CD14-positive monocyte (primary cell): ENCODE data around the gene KREMEN1. TPM values are rescaled to one million over a fixed set of nuclear protein-coding genes. Genes with fewer than 3 reads are reported as not detected.

Experiments
- DNase-seq, 3 donors: peaks; one replicate each; pipeline ENCODE4 v3.0.0-alpha.2; 2011 to 2022
- H2AFZ ChIP-seq: 2 replicates; pipeline ENCODE4 v1.6.0; 2012; ENCODE audit warnings: mild to moderate bottlenecking, low read depth, low read length, inconsistent platforms; ENCODE audit not compliant: insufficient read depth, poor library complexity, severe bottlenecking
- H3K27ac ChIP-seq, 2 donors: 1 replicate in 1 of 2; 2 replicates in 1 of 2; pipeline ENCODE4 v1.5.1; 2012 to 2013; ENCODE audit warnings: low read length in 2 of 2, control low read depth in 1 of 2, inconsistent platforms in 1 of 2, low read depth in 1 of 2, mild to moderate bottlenecking in 1 of 2
- H3K27me3 ChIP-seq, 2 donors: one replicate each; pipeline versions ENCODE4 v1.6.0 to v1.6.1; 2011 to 2013; ENCODE audit warnings: low read length in 2 of 2; ENCODE audit not compliant: control insufficient read depth in 2 of 2, insufficient read depth in 2 of 2
- H3K36me3 ChIP-seq, 2 donors: replicated peaks in 1 of 2; 1 replicate in 1 of 2; 2 replicates in 1 of 2; pipeline versions ENCODE4 v1.5.1 to v1.6.1; 2012 to 2013; ENCODE audit warnings: low read length in 2 of 2, control low read depth in 1 of 2, inconsistent platforms in 1 of 2, mild to moderate bottlenecking in 1 of 2; ENCODE audit not compliant: insufficient read depth in 2 of 2, control insufficient read depth in 1 of 2
- H3K4me1 ChIP-seq, 2 donors: 1 replicate in 1 of 2; 2 replicates in 1 of 2; pipeline versions ENCODE4 v1.5.1 to v1.6.1; 2012 to 2013; ENCODE audit warnings: low read length in 2 of 2, control low read depth in 1 of 2, inconsistent platforms in 1 of 2, mild to moderate bottlenecking in 1 of 2, moderate library complexity in 1 of 2; ENCODE audit not compliant: insufficient read depth in 2 of 2, control insufficient read depth in 1 of 2
- H3K4me2 ChIP-seq: replicated peaks from 2 replicates; pipeline ENCODE3; 2012; ENCODE audit warnings: low read length, moderate library complexity, mild to moderate bottlenecking; ENCODE audit not compliant: poor library complexity, severe bottlenecking; ENCODE audit errors: extremely low read depth
- H3K4me3 ChIP-seq, 3 experiments: fragments of 200-600 bp in 1 of 3; sonication (generic) in 1 of 3; replicated peaks in 1 of 3; 1 replicate in 2 of 3; 2 replicates in 1 of 3; pipeline ENCODE4 v1.5.1; 2011 to 2013; ENCODE audit warnings: low read length in 3 of 3, mild to moderate bottlenecking in 3 of 3, control low read depth in 2 of 3, low read depth in 2 of 3, inconsistent platforms in 1 of 3, moderate library complexity in 1 of 3
- H3K79me2 ChIP-seq: 2 replicates; pipeline ENCODE4 v1.6.0; 2012; ENCODE audit warnings: mild to moderate bottlenecking, control low read depth, inconsistent platforms, low read length, moderate library complexity; ENCODE audit not compliant: insufficient read depth
- H3K9ac ChIP-seq: 2 replicates; pipeline ENCODE4 v1.6.0; 2017; ENCODE audit warnings: low read length, mild to moderate bottlenecking; ENCODE audit not compliant: insufficient read depth, poor library complexity, severe bottlenecking
- H3K9me3 ChIP-seq, 2 donors: replicated peaks in 1 of 2; 1 replicate in 1 of 2; 2 replicates in 1 of 2; pipeline versions ENCODE4 v1.5.1 to v1.6.1; 2012 to 2013; ENCODE audit warnings: low read length in 2 of 2, control low read depth in 1 of 2; ENCODE audit not compliant: control insufficient read depth in 1 of 2, insufficient read depth in 1 of 2
- H4K20me1 ChIP-seq: 2 replicates; pipeline ENCODE4 v1.6.0; 2012; ENCODE audit warnings: mild to moderate bottlenecking, low read length, control low read depth, moderate library complexity; ENCODE audit not compliant: insufficient read depth
- H3K27ac Mint-ChIP-seq, 7 donors: one replicate each; pipeline ENCODE4 v1.8.0; 2020; ENCODE audit warnings: mild to moderate bottlenecking in 7 of 7, mixed read lengths in 7 of 7, moderate library complexity in 6 of 7, inconsistent platforms in 2 of 7
- H3K27me3 Mint-ChIP-seq, 3 donors: one replicate each; pipeline ENCODE4 v1.8.0; 2021 to 2022; ENCODE audit warnings: low read depth in 3 of 3, mild to moderate bottlenecking in 3 of 3, mixed read lengths in 3 of 3, moderate library complexity in 3 of 3, inconsistent platforms in 1 of 3
- H3K36me3 Mint-ChIP-seq, 2 donors: one replicate each; pipeline ENCODE4 v1.8.0; 2020; ENCODE audit warnings: mixed read lengths in 2 of 2, inconsistent platforms in 1 of 2, mild to moderate bottlenecking in 1 of 2
- H3K4me1 Mint-ChIP-seq: one replicate; pipeline ENCODE4 v1.8.0; 2020; ENCODE audit warnings: mild to moderate bottlenecking, mixed read lengths
- H3K4me3 Mint-ChIP-seq, 2 donors: one replicate each; pipeline ENCODE4 v1.8.0; 2020; ENCODE audit warnings: mild to moderate bottlenecking in 2 of 2, mixed read lengths in 2 of 2, moderate library complexity in 1 of 2
- H3K9me3 Mint-ChIP-seq, 7 donors: one replicate each; pipeline ENCODE4 v1.8.0; 2020 to 2022; ENCODE audit warnings: mixed read lengths in 7 of 7, mild to moderate bottlenecking in 6 of 7, moderate library complexity in 6 of 7, inconsistent platforms in 2 of 7
- WGBS: methylation state at CpG from one replicate; pipeline ENCODE4 v1.1.5; 2013; ENCODE audit warnings: missing lambda C conversion rate; ENCODE audit not compliant: insufficient coverage; 5-methylcytosine and 5-hydroxymethylcytosine counted together
- intact Hi-C, 2 donors: fragments of 100-400 bp; cut with micrococcal nuclease; formaldehyde crosslinking; loops; one replicate each; pipeline versions ENCODE4 v1.15.0 to v1.15.1; 2023
- polyA plus RNA-seq, 3 donors: library from polyadenylated mRNA; depleted of rRNA in 1 of 3; unstranded in 2 of 3; stranded (reverse) in 1 of 3; fragments of 300-500 nt in 2 of 3; fragments of >200 nt in 1 of 3; fragmentation: Illumina TruSeq in 2 of 3; gene quantifications; 1 replicate in 2 of 3; 2 replicates in 1 of 3; pipeline ENCODE4 v1.2.3, GENCODE V29; 2012 to 2021
- TF ChIP-seq, protein P1 (sequence below): fragments of 200-600 bp; IDR thresholded peaks from one replicate; pipeline ENCODE4 v1.8.0; 2022; ENCODE audit warnings: antibody characterized with exemption, mild to moderate bottlenecking

Gene KREMEN1
- polyA plus RNA-seq, 3 donors: 0.47 to 1.6 (median 0.69) TPM

- no peak overlapping the region for H3K4me2 ChIP-seq
- TF ChIP-seq, protein P1, sequence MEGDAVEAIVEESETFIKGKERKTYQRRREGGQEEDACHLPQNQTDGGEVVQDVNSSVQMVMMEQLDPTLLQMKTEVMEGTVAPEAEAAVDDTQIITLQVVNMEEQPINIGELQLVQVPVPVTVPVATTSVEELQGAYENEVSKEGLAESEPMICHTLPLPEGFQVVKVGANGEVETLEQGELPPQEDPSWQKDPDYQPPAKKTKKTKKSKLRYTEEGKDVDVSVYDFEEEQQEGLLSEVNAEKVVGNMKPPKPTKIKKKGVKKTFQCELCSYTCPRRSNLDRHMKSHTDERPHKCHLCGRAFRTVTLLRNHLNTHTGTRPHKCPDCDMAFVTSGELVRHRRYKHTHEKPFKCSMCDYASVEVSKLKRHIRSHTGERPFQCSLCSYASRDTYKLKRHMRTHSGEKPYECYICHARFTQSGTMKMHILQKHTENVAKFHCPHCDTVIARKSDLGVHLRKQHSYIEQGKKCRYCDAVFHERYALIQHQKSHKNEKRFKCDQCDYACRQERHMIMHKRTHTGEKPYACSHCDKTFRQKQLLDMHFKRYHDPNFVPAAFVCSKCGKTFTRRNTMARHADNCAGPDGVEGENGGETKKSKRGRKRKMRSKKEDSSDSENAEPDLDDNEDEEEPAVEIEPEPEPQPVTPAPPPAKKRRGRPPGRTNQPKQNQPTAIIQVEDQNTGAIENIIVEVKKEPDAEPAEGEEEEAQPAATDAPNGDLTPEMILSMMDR: no peak
- H3K4me1 ChIP-seq: peaks cover 12 to 13% of the 10 kb centered on the region in 2 donors
- peaks cover 15 to 23% of the 10 kb centered on the region in 2 donors for H3K27me3 ChIP-seq
- no peak overlapping the region for H3K4me3 ChIP-seq
- no peak overlapping the region for H3K27ac ChIP-seq
- H3K27me3 Mint-ChIP-seq: peaks cover 16 to 29% (median 17%) of the 10 kb centered on the region in 3 donors
- H3K4me1 Mint-ChIP-seq: peaks cover 11% of the 10 kb centered on the region
- H3K36me3 Mint-ChIP-seq: peaks cover 0 to 1% of the 10 kb centered on the region in 2 donors
- peaks cover 0 to under 1% of the 10 kb centered on the region in 2 donors for H3K9me3 ChIP-seq
- intact Hi-C loops: loop anchor here in 1 of 2 donors (10.0 kb wide), 1 partner anchor 195 kb away; the partner anchor contains the start of gene ZNRF3
- H3K79me2 ChIP-seq: no peaks in the 10 kb centered on the region
- H4K20me1 ChIP-seq: no peaks in the 10 kb centered on the region
- H3K4me3 Mint-ChIP-seq: no peak overlapping the region
- H3K36me3 ChIP-seq: no peaks in the 10 kb centered on the region
- no peak overlapping the region for H2AFZ ChIP-seq
- 36% methylated on average over 2 of the region's 8 CpGs for WGBS
- peaks cover 0 to 6% (median 3%) of the 10 kb centered on the region in 7 donors for H3K9me3 Mint-ChIP-seq
- DNase-seq: no peak
- no peak overlapping the region for H3K9ac ChIP-seq
- no peak overlapping the region for H3K27ac Mint-ChIP-seq
Observed at GRCh38 chr22:29079218-29079901, 6.5 kb downstream of the KREMEN1 start.

- peaks cover 6 to 20% (median 8%) of the 10 kb centered on the region in 3 donors for H3K27me3 Mint-ChIP-seq
- H3K9me3 Mint-ChIP-seq: peaks cover 0 to 6% (median 0%) of the 10 kb centered on the region in 7 donors
Observed at GRCh38 chr22:29080106-29080975, 7.5 kb downstream of the KREMEN1 start.

More at GRCh38 chr22:29080106-29080975, 7.5 kb downstream of the KREMEN1 start:
- H3K4me1 Mint-ChIP-seq: peaks cover 10% of the 10 kb centered on the region
- H3K4me2 ChIP-seq: no peak overlapping the region
- no peaks in the 10 kb centered on the region for H4K20me1 ChIP-seq
- no peak overlapping the region for H2AFZ ChIP-seq
- H3K9ac ChIP-seq: no peak overlapping the region
- no peak overlapping the region for H3K27ac ChIP-seq
- TF ChIP-seq, protein P1: no peak
- no peaks in the 10 kb centered on the region for H3K36me3 Mint-ChIP-seq
- DNase-seq: no peak
- H3K27ac Mint-ChIP-seq: no peak overlapping the region
- peaks cover 6 to 13% of the 10 kb centered on the region in 2 donors for H3K27me3 ChIP-seq
- peaks cover 12 to 15% of the 10 kb centered on the region in 2 donors for H3K4me1 ChIP-seq
- WGBS: 75% methylated on average over 2 of the region's 7 CpGs
- no peak overlapping the region for H3K4me3 ChIP-seq
- no peaks in the 10 kb centered on the region for H3K79me2 ChIP-seq
- no peak overlapping the region for H3K4me3 Mint-ChIP-seq
- no peaks in the 10 kb centered on the region for H3K9me3 ChIP-seq
- intact Hi-C loops: loop anchor here in 1 of 2 donors (10.0 kb wide), 1 partner anchor 74 kb away; no protein-coding TSS in a partner anchor
- H3K36me3 ChIP-seq: no peaks in the 10 kb centered on the region
